Stimulated activated CD8-positive, alpha-beta memory T cell treated with anti-CD3 and anti-CD28 coated beads, Interleukin-15, amount 100 ng/mL, for 4 hours (primary cell): Measurements from ENCODE around the gene YES1.
"Not testable (repeated sequence)": the region's sequence is repeated elsewhere in the genome, so short reads cannot be mapped to it uniquely, and the experiment has no call there.

Source experiments
- DNase-seq, 2 donors: peaks; one replicate each; pipeline ENCODE4 v3.0.0-alpha.2; 2020; ENCODE audit warnings: low read depth in 2 of 2

Gene YES1

GRCh38 chr18:824179-824578 lies 12.1 kb upstream of the YES1 start:
- DNase-seq = no peak

- DNase-seq = no peak
These were observed 8.6 kb upstream of the YES1 start for GRCh38 chr18:820591-821165.

- no peak for DNase-seq
These were observed 4.8 kb upstream of the YES1 start for GRCh38 chr18:816869-817268.

GRCh38 chr18:816088-816653 lies 4.1 kb upstream of the YES1 start:
- DNase-seq = no peak

GRCh38 chr18:815353-815752 lies 3.3 kb upstream of the YES1 start:
- DNase-seq = no peak

- no peak for DNase-seq
These were observed 2.5 kb upstream of the YES1 start for GRCh38 chr18:814300-815084.

GRCh38 chr18:813172-814071 lies 1.4 kb upstream of the YES1 start:
- DNase-seq = peak; percentile 46 to 67

- peak; percentile 68 to 70 for DNase-seq
These were observed 532 bp upstream of the YES1 start for GRCh38 chr18:812376-813171.

GRCh38 chr18:811182-811891 lies 705 bp downstream of the YES1 start:
- peak in 1 of 2 donors; percentile 4 for DNase-seq

- no peak for DNase-seq
These were observed 1.9 kb downstream of the YES1 start for GRCh38 chr18:809985-810642.

- DNase-seq = not testable (repeated sequence)
These were observed 2.8 kb downstream of the YES1 start for GRCh38 chr18:809228-809627.

- no peak for DNase-seq
These were observed 3.5 kb downstream of the YES1 start for GRCh38 chr18:808502-808901.

GRCh38 chr18:808086-808485 lies 4.0 kb downstream of the YES1 start:
- DNase-seq = no peak

GRCh38 chr18:805755-806110 lies 6.3 kb downstream of the YES1 start:
- DNase-seq = no peak

GRCh38 chr18:805008-805754 lies 6.9 kb downstream of the YES1 start:
- no peak for DNase-seq

GRCh38 chr18:801137-801536 lies 10.9 kb downstream of the YES1 start:
- DNase-seq = no peak

- no peak for DNase-seq
These were observed 12.1 kb downstream of the YES1 start for GRCh38 chr18:799943-800342.

- not testable (repeated sequence) for DNase-seq
These were observed 16.7 kb downstream of the YES1 start for GRCh38 chr18:795383-795782.

GRCh38 chr18:789397-789796 lies 22.6 kb downstream of the YES1 start:
- DNase-seq = no peak

GRCh38 chr18:785242-785641 lies 26.8 kb downstream of the YES1 start:
- no peak for DNase-seq
